ENCODE measurements around the gene GRIN2A.

GRIN2A gene

GRCh38 chr16:10028644-10029043 is 153.6 kb downstream of the GRIN2A start:
- no peak for DNase-seq

GRCh38 chr16:10027553-10027952 is 154.7 kb downstream of the GRIN2A start:
- DNase-seq: no peak

GRCh38 chr16:10026593-10026992 is 155.6 kb downstream of the GRIN2A start:
- DNase-seq: no peak

GRCh38 chr16:10022098-10022497 is 160.1 kb downstream of the GRIN2A start:
- no peak for DNase-seq

GRCh38 chr16:10020866-10021265 is 161.4 kb downstream of the GRIN2A start:
- DNase-seq: no peak

- no peak for DNase-seq
Measured at GRCh38 chr16:10016752-10017151, 165.5 kb downstream of the GRIN2A start.

- DNase-seq: no peak
Measured at GRCh38 chr16:10015397-10015796, 166.8 kb downstream of the GRIN2A start.

GRCh38 chr16:10013774-10014173 is 168.5 kb downstream of the GRIN2A start:
- DNase-seq: no peak

- no peak for DNase-seq
Measured at GRCh38 chr16:10013364-10013763, 168.9 kb downstream of the GRIN2A start.

GRCh38 chr16:10009684-10010083 is 172.5 kb downstream of the GRIN2A start:
- DNase-seq: no peak

GRCh38 chr16:10003486-10003885 is 178.7 kb downstream of the GRIN2A start:
- DNase-seq: no peak

- no peak for DNase-seq
Measured at GRCh38 chr16:10001258-10001775, 180.9 kb downstream of the GRIN2A start.

GRCh38 chr16:9996221-9996620 is 186.0 kb downstream of the GRIN2A start:
- DNase-seq: no peak

- DNase-seq: no peak
Measured at GRCh38 chr16:9992441-9992840, 189.8 kb downstream of the GRIN2A start.

GRCh38 chr16:9980981-9981380 is 201.2 kb downstream of the GRIN2A start:
- DNase-seq: no peak

- no peak for DNase-seq
Measured at GRCh38 chr16:9978160-9978725, 204.0 kb downstream of the GRIN2A start.

GRCh38 chr16:9977333-9977897 is 204.8 kb downstream of the GRIN2A start:
- DNase-seq: no peak

- no peak for DNase-seq
Measured at GRCh38 chr16:9976601-9977000, 205.6 kb downstream of the GRIN2A start.

- DNase-seq: no peak
Measured at GRCh38 chr16:9971907-9972306, 210.3 kb downstream of the GRIN2A start.

GRCh38 chr16:9970796-9971195 is 211.4 kb downstream of the GRIN2A start:
- DNase-seq: no peak

GRCh38 chr16:9970244-9970643 is 212.0 kb downstream of the GRIN2A start:
- no peak for DNase-seq

GRCh38 chr16:9969580-9969979 is 212.6 kb downstream of the GRIN2A start:
- no peak for DNase-seq

- no peak for DNase-seq
Measured at GRCh38 chr16:9966569-9967157, 215.6 kb downstream of the GRIN2A start.

- DNase-seq: no peak
Measured at GRCh38 chr16:9965079-9965478, 217.1 kb downstream of the GRIN2A start.

GRCh38 chr16:9964426-9964825 is 217.8 kb downstream of the GRIN2A start:
- DNase-seq: no peak
